Hematopoietic multipotent progenitor cell (in vitro differentiated cells): ENCODE results near the gene PGAP6. TPM values are rescaled to one million over a fixed set of nuclear protein-coding genes. Genes with fewer than 3 reads are reported as not detected.
"Not testable (repeated sequence)": the region's sequence is repeated elsewhere in the genome, so short reads cannot be mapped to it uniquely, and the experiment has no call there.

Experiments
- DNase-seq, 3 donors: peaks; one replicate each; pipeline ENCODE4 v3.0.0-alpha.2; 2011 to 2015; ENCODE audit warnings: low read depth in 2 of 3, low spot score in 2 of 3
- total RNA-seq: library from RNA; depleted of rRNA; stranded (reverse); fragments of >200 nt; gene quantifications from one replicate; pipeline ENCODE4 v1.2.3, GENCODE V29; 2012

Gene PGAP6
- total RNA-seq, 1 donor, result 88.3 TPM

- DNase-seq, result no peak
Measured at GRCh38 chr16:379961-380761, 1.6 kb downstream of the PGAP6 start.

- no peak for DNase-seq
Measured at GRCh38 chr16:379183-379960, 2.4 kb downstream of the PGAP6 start.

DNA sequence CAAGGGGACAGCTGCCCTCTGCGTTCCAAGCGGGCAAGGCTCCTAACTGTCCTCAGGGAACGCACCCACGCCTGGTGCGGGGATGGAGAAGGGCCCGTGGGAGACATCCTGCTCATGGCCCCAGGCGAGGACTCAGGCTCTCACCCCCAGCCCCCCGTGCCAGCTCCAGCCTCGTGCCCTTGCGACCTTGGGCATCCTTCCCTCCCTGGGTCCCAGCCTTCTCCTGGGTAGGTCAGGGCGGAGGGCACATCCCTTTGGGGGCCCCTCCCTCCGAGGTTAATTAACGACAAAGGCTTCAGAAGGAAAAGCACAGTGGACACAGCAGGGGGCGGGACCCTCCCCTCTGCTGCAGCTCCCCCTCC is 3.0 kb downstream of the PGAP6 start:
- no peak for DNase-seq

DNA sequence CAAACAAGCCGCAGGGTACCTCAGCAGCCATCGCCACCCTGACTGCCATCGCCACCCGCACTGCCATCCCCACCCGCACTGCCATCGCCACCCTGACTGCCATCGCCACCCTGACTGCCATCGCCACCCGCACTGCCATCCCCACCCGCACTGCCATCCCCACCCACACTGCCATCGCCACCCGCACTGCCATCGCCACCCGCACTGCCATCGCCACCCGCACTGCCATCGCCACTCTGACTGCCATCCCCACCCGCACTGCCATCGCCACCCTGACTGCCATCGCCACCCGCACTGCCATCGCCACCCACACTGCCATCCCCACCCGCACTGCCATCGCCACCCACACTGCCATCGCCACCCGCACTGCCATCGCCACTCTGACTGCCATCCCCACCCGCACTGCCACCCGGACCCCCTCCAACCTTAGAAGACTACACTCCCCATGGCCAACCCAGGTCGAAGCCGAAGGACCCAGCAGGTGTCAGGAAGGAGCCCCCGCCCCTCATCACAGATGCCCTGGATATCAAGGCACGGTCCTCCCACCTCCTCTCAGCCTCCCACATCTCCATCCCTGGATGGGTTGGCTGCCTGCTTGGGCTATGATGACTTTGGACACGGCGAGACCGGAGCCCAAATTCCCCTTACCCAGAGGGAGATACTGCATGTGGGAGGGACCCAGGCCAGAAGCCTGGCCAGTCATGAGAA is 3.5 kb downstream of the PGAP6 start:
- not testable (repeated sequence) for DNase-seq

GRCh38 chr16:377419-377951 is 4.3 kb downstream of the PGAP6 start:
- DNase-seq, result no peak

GRCh38 chr16:376817-377418 is 4.9 kb downstream of the PGAP6 start:
- DNase-seq, result no peak

DNA sequence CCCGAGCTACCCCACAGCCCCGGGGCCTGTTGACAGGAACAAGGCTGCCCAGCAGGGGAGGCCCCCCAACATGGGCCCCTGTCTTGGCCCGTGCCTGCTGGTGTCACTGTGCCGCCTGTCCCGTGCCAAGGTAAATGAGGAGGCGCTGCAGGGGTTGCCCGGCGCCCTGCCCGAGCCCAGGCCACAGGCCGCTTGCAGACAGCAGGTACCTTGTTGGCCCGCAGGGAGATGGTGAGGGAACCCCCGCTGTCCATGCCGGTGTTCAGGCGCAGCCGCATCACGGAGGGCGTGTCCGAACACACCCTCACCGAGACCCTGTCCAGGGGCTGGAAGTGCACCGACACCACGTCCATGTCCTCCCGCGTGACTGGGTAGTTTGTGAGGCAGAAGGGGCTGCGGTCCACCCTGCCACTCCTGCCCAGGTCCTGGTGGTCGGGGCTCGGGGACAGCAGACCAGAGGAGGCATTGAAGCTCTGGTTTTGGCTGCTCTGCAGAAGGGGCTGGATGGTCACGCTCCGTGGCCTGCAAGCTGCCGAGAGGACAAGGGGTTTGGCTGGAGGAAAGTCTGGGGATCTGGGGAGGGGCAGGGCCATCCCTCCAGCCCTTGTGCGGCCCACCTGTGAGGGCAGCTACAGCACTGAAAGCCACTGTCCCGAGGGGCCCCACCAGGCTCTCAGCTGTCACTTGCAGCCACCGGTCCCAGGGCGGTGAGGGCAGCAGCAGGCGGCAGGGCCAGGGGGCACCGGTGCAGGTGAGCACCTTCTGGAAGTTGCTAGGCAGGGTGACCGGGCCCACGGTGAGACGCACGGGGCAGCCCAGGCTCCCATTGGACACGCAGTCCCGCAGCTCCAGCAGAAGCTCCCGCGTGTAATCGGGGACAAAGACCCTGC is 5.6 kb downstream of the PGAP6 start:
- no peak for DNase-seq

DNA sequence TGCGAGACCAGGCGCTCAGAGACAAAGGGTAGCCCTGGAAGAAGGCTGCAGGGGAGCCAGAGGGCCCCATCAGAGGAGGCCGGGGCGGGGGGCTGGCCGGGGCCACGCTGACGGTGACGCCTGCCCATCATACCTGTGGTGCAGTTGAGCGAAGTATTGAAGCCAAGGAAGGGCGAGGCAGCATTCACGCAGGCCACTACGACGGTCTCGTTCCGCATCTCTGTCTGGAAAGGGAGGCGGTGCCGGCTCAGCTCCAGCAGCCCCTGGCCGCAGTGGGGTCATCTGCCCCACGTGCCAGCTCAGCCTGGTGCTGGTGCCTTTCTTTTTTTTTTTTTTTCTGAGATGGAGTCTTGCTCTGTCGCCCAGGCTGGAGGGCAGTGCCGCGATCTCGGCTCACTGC is 6.6 kb downstream of the PGAP6 start:
- no peak for DNase-seq

DNA sequence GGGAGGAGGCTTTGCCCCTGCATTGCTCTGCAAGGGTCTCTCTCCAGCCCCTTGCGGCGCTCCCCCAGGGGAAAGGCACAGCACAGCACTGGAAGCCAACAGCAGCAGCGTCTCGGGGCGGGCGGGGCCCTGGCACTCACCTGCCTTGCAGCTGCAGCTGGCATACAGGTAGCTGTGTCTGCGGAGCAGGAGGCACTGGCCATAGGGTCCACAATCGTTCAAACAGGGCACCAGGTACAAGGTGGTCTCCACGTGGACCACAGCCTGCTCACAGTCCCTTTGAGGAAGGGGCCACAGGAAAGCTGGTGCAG is 7.2 kb downstream of the PGAP6 start:
- DNase-seq, result no peak

DNA sequence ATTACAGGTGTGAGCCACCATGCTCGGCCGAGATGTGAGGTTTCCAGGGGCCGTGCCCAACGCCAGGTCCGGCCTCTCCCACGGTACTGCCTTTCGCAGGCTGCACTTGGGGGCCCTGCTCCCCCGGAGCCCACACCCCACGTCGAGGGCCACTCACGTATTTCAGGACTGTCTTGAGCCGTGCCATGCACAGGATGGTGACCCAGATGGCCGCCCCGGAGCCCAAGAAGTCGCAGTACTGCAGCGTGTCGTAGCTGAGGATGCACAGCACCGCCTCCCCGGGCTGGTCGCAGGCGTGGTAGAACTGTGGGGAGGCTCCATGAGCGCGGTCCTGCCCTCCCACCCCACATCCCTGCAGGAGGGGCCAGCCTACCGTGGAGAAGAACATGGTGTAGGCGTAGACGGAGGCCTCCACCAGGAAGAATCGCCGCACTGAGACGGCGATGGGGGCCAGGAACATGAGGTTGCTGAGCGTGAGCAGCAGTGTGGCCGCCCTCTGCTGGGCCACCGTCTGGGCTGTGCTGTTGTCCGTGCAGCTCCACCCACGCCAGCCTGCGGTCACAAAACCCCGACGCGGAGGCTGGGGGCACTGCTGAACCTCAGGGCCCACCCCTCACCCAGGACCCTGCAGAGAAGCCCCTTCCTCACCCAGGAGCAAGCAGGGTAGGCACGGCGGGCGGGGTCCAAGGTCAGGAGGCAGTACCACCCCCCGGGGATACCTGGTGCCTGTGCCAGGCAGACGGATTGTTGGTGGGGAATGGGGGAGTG is 7.7 kb downstream of the PGAP6 start:
- DNase-seq, result no peak

DNA sequence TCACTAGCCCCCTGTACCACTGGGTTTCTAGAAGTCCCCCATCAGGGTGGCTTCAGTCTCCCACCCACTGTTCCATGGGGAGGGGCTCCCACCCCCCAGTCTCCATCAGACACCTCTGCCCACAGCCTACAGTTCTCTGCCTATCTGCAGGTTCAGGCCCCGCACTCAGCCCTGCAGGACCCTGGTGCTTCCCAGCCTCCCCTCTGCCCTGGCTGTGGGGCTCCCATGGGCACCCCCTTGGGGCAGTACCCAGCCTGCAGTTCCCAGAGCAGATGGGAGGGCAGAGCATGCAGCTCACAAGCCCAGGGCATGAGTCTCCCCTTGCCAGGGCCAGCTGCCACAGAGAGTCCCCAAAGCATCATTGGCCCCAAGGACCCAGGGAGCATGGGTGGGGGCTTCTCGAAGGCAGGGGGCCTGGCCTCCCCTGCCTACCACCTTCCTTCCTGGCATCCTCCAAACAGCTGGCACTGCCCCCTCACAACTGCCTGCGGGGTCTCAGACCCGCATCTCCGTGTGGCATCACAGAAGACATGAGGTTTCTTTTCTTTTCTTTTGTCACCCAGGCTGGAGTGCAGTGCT is 8.7 kb downstream of the PGAP6 start:
- DNase-seq, result no peak

DNA sequence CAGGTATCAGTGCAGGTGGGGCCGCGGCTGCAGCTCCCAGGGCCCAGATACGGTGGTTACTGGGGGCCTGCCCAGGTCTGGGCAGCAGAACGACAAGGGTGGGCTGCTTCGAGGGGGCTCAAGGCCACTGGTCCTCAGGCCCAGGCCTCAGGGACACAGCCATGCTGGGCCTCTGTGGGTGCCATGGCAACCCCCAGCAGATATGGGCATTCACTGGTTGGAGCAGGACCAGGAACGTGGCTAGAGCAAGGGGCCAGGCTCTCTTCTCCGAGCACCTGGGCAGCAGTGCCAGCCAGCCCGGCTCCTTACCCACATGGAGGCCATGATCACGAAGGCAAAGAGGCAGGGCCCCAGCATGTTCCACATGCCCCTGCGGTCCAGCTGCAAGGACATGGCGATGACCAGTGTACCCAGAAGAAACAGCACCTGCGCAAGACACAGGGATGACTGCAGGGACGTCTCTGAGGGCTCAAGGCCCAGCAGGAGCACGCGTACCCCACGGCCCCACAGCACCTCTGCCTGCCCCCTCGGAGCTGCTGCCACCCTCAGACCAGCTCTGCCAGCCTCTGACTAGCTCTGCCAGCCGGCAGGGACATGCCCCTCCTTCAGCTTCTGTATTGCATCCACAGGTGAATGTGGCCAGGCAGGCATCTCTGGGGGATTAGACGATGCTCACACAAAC is 9.3 kb downstream of the PGAP6 start:
- no peak for DNase-seq

DNA sequence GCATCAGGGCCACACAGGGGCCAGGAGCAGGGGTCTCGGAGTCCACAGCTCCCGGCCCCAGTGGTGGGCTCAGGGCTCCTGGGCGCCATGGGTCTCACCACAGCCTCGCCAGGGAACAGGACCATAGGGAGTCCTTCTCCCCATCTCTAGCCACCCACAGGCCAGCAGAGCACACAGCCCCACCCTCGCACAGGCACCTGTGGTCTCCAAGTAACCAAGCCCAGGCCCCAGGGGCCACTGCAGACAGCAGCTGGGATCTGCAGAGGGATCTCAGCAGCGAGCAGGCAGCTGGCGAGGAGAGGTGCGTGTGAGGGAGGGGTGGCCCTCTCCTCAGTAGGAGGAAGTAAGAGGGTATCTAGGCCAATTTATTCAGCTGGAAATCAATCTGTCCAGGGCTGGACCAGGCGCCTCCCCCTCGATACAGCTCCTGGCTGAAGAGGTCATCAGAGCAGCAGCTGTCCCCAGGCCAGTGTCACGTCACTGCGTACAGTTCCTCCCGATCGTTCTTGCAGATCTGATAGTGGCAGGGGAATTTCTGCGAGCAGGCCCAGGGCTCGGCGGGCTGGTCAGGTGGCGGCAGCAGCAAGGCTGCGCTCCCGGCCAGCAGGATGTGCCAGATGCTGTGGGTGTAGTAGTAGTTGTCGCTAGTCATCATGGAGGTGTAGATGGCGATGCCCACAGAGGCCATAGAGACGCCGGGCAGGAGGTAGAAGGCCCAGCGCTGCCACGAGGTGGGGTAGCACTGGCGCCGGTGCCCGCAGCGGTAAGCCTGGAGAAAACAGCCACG is 10.1 kb downstream of the PGAP6 start:
- DNase-seq, result no peak

- DNase-seq, result no peak
Measured at GRCh38 chr16:370979-371514, 10.7 kb downstream of the PGAP6 start.

DNA sequence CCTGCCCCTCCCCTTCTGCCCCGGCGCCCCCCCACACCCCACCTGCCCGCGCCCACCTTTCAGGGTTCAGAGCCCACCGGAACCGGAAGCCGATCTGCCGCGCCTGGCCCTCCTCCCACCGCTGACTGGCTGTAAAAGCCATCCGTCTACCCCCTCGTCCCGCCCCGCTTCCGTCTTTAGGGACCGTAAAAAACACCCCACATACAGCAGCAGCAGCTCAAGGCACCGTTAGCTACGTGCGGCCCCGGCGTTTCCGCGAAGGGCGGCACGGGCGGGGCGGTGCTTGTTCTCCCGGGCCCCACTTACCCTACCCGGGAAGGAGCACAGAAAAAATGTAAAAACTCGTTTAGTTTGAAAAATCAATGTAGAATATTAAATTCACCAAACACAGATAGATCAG is 11.3 kb downstream of the PGAP6 start, which contains the start of gene MRPL28:
Gene MRPL28, minus strand, starts transcription at position 96 of the 400 bp plus-strand sequence. CDS start 320 bp downstream, outside the sequence.
- peak; percentile 80 to 97 (median 95) for DNase-seq

- DNase-seq, result no peak
Measured at GRCh38 chr16:369866-370436, 11.8 kb downstream of the PGAP6 start.
